GM12801 (cell line): ENCODE results near the gene SHC3.

Source experiments
- TF ChIP-seq, protein P1 (sequence below): IDR thresholded peaks from one replicate; pipeline ENCODE4 v1.5.1; 2011; ENCODE audit warnings: control low read depth; ENCODE audit not compliant: insufficient read length; ENCODE audit errors: extremely low read depth

Gene SHC3

DNA sequence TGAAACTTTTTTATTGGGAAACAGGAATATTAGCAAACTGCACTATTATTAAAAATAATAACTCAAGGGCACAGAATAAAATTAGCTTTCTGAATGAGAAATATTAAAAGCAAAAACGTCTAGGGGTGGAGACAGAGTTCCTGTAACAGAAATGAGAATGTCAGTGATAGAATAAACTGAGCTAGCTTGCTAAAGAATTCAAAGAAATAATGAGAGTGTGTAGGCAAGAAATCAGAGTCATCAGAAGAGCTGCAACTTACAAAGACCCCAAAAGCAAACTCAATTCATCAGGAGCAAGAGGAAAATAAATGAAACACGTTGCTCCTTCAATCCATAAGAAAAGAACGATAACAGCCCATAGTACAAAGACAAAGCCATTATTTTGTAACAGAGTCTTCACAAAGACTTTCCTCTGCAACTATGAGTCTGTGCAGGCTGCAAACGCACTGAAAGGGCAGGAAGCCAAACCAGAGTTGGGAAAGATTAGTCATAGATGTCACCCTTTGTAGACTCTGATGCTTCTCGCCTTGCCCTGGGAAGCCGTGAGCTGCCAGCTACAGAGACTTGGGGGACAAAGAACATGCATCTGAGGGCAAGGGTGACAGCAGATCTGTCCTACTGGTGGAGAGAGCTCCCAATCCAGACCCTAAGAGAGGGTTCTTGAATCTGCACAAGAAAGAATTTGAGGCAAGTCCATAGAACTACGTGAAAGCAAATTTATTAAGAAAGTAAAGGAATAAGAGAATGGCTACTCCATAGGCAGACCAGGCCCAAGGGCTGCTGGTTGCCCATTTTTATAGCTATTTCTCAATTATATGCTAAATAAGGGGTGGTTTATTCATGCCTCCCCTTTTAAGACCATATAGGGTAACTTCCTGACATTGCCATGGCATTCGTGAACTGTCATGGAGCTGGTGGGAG lies 40.8 kb downstream of the SHC3 start:
- TF ChIP-seq, protein P1, sequence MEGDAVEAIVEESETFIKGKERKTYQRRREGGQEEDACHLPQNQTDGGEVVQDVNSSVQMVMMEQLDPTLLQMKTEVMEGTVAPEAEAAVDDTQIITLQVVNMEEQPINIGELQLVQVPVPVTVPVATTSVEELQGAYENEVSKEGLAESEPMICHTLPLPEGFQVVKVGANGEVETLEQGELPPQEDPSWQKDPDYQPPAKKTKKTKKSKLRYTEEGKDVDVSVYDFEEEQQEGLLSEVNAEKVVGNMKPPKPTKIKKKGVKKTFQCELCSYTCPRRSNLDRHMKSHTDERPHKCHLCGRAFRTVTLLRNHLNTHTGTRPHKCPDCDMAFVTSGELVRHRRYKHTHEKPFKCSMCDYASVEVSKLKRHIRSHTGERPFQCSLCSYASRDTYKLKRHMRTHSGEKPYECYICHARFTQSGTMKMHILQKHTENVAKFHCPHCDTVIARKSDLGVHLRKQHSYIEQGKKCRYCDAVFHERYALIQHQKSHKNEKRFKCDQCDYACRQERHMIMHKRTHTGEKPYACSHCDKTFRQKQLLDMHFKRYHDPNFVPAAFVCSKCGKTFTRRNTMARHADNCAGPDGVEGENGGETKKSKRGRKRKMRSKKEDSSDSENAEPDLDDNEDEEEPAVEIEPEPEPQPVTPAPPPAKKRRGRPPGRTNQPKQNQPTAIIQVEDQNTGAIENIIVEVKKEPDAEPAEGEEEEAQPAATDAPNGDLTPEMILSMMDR, result no peak

- TF ChIP-seq, protein P1, result no peak
Measured at GRCh38 chr9:89135591-89136166, 42.9 kb downstream of the SHC3 start.

DNA sequence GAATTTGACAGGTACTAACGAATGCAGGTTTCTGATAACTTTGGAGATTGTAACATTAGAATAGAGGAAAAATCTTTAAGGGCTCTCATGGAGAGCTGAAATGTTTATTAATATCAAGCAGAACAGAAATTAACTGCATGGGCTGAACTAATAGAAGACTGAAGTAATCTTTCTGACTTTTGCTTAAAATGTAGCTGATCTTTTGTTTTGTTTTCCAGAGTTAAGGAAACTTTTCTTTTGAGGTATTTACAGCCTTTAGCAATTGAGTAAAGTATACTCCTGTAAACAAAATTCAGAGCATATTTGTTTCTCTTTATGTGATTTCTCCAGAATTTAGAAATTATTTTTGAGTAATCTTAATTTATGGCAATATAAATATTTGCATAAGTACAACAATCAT lies 43.9 kb downstream of the SHC3 start:
- TF ChIP-seq, protein P1, result no peak

GRCh38 chr9:89122949-89123348 lies 55.7 kb downstream of the SHC3 start:
- TF ChIP-seq, protein P1, result no peak

DNA sequence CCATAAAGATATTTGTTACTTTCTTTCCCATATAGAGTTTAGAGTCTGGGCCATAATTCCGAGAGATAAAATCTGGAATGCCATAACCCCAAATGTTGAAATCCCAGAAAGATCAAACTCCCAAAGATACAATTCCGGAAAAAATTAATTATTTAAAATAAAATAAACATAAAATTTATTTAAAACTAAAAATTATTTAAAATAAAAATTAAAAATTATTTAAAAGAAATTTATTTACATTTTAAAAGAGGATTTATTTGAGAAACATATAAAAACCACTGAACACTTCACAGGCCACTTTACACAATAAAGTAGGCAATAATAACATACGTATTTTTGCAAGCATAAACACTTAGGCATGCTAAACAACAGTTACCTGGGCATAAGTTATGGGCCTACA lies 57.9 kb downstream of the SHC3 start:
- TF ChIP-seq, protein P1, result no peak

DNA sequence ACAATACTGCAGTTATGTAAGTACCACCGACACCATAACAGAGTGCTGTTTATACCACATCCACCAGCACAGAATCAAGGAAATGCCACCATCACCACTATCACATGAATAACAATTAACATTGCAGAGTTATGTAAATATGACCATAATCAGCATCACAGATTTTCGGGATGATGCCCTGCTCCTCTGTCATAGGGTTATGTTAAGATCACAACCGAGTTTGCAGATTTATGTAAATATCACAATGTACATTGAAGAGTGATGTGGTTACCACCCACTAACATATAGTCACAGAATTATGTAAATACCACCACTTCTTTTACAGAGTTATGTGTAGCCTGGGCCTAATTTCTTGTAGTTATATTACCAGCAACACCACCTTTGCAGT lies 61.8 kb downstream of the SHC3 start:
- TF ChIP-seq, protein P1, result no peak

DNA sequence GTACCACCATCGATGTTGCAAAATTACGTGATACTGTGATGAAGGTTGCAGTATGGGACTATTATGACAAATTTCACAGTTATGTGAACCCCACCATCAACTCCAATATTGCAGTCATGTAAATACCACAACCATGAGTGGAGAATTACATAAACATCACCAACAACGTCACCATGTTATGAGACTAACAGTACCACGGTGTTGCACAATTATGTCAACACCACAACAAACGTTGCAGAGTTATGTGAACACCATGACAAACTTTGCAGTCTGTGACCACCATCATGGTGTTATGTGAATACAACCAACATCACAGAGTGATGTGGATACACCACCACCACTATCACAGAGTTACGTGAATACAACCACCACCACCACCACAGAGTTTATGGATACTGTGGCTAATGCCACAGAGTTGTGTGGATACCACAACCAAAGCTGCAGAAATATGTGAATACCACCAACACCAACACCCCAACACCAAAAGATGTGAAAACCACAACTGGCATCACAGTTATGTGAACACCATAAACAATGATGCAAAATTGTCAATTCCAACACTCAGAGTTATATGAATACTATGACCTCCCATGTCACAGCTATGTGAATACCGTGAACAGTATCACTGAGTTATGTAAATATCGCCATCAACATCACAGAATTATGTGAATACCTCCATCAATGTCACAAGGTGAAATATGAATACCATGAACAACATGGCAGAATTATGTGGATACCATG lies 62.4 kb downstream of the SHC3 start:
- TF ChIP-seq, protein P1, result no peak
